Heart left ventricle (tissue), 13 donors: ENCODE data around the gene ATXN2.

Source experiments
- POLR2A ChIP-seq, 2 donors: fragments of 450-650 bp; IDR thresholded peaks; one replicate each; pipeline ENCODE4 v1.6.1; 2017; ENCODE audit warnings: antibody characterized with exemption in 2 of 2, mild to moderate bottlenecking in 2 of 2, moderate library complexity in 2 of 2
- TF ChIP-seq, protein P1 (sequence below), 12 donors: fragments of 200-600 bp; sonication (generic) in 4 of 12; IDR thresholded peaks; one replicate each; pipeline versions ENCODE4 v1.5.0 to v1.8.0; 2018 to 2022; ENCODE audit warnings: antibody characterized with exemption in 12 of 12, mild to moderate bottlenecking in 5 of 12
- donor health status: ischemic (EF 13 %, LVEDD 7.1; RV severe dilation, severe dysfunction).
- donor health status: DM: no; HTN: yes; CAD: no.
- donor health status: DM: no; HTN: no; CAD: no.
- donor health status: ischemic (EF 25% LVEDD 6.9; RV normal size, moderate dysfunction).
- donor health status: ischemic (EF 25% LVEDD 5.7; RV mildly dilated, moderate dysfunction).
- donor health status: ischemic (EF 35%, LVEDD 5.7; RV mildly dilated, moderate dysfunction).
- donor health status: nonischemic (EF 11% LVEDD 7.7; RV severe dilation, severe dysfunction).
- donor health status: DM: yes; HTN: yes; CAD: no.
- donor health status: PGD.
- donor health status: ischemic (EF 29% LVEDD 5.4; RV normal size, mild dysfunction).
- donor health status: nonischemic (EF 23%, LVEDD 6.1; RV moderate dilation, normal function).

DNA sequence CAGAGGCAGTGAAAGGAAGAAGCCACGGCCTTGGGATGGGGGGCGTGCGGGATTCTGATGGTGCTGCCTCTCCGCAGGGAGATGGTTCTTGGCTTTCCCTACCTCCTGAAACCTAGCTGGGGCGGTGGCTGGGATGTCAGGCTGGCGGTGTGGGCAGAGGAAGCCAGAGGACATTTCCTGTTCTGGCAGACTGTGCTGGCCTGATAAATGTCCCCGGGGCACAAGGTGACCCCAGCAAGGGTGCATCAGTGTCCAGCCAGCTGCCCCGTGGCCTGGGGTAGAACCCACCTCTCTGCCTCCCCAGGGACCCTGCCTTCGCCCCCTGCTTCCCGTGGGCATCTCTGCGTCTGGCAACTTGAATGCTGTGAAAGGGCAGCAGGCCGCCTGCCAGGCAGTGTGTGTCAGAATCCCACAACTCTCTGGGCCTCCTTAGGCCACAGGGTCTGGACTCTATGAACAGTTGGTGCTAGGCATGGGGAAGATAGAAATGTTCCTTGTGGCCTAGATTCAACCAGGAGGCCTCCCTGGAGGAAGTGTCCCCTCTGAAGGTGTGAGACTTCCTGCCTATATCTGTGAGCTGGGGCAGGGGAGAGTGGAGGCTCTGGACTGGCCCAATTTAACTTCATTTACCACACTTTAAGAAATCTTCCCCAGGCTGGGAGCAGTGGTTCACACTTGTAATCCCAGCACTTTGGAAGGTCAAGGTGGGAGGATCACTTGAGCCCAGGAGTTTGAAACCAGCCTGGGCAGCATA is 188.5 kb downstream of the ATXN2 start:
- TF ChIP-seq, protein P1, sequence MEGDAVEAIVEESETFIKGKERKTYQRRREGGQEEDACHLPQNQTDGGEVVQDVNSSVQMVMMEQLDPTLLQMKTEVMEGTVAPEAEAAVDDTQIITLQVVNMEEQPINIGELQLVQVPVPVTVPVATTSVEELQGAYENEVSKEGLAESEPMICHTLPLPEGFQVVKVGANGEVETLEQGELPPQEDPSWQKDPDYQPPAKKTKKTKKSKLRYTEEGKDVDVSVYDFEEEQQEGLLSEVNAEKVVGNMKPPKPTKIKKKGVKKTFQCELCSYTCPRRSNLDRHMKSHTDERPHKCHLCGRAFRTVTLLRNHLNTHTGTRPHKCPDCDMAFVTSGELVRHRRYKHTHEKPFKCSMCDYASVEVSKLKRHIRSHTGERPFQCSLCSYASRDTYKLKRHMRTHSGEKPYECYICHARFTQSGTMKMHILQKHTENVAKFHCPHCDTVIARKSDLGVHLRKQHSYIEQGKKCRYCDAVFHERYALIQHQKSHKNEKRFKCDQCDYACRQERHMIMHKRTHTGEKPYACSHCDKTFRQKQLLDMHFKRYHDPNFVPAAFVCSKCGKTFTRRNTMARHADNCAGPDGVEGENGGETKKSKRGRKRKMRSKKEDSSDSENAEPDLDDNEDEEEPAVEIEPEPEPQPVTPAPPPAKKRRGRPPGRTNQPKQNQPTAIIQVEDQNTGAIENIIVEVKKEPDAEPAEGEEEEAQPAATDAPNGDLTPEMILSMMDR (IDR thresholded peaks at IDR 0.05) = no peak
- TF ChIP-seq POLR2A (IDR thresholded peaks at IDR 0.05) = no peak
